GM18505 (cell line): ENCODE data around the gene ZNF749.

Experiments
- ATAC-seq: cut with Tn5 transposase; IDR thresholded peaks from one replicate; pipeline ENCODE4 v1.9.1; 2021; ENCODE audit not compliant: unreplicated experiment
- POLR2A ChIP-seq: IDR thresholded peaks from 4 replicates; pipeline ENCODE4 v1.6.1; 2011; ENCODE audit warnings: borderline replicate concordance; ENCODE audit not compliant: insufficient read depth, insufficient read length; ENCODE audit errors: extremely low read depth

The ZNF749 gene

DNA sequence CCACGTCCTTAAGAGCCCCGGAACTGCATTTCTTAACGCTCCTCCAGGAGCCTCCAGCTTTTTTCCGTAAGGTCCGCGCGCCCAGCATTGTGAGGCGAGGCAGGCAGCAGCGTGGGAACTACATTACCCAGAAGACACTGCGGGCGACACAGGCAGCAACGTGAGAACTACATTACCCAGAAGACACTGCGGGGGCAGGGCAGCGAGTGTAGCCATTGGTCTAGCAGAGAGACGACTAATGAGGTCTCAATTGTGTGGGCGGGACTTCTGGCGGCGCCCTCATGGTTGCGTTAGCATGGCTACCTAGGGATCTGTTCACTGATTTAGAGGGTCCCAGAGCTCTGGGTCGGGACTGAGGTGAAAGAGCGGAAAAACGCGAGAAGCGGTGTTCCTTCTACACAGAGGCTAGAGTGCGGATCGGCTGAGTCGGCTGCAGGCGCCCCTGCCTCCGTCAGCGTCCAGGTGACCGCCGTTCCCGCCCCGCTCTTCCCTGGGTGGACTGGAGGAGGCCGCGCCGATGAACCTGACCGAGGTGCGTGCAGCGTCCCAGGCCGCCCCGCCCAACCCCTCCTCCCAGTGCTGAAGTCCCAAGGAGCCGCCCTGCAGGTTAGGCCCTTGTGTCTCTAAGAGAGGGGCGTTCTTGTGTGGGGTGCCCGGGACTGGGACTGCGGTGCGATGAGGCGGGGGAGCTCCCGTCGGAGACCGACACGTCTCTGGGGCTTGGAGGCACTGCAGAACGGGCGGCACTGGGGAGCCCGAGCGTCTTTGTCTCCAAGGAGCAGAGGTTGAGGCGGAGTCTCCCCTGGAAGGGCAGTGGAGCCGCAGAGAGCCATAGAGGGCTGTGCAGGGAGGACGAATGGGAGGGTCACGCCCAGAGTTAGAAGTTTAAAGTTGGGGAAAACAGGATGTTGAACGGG, at the start of gene ZNF749:
Gene ZNF749, plus strand, starts transcription at position 264 of the 917 bp plus-strand sequence. Its CDS starts 254 bp downstream, at position 518.
- TF ChIP-seq POLR2A, result peak; percentile 61
- ATAC-seq, result peak; percentile 97

DNA sequence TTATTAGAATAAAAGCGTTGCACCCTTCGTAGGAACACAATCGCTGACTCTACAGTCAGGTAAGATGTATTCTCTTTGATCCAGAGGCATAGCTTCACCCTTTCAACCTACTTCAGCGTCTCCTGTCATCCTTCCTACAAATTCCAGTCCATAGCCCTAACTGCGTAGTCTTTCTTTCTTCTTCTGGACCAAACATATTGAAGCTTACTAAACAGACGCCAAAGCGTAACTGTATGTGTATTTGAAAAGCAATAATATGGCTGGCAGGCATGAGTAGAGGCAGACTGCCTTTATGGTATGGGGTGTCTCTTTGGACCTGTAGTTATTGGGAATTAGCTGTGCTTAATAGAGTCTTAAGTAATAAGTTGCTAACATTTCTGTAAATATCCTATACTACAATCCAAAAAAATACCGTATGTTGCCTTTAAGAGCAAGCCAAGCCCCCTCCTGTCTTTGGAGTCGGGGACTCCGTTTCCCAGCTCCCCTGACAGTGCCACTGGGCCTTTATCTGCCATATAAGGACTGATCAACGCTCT, 45.9 kb upstream of the ZNF749 start:
- no peak for TF ChIP-seq POLR2A
- ATAC-seq, result no peak

DNA sequence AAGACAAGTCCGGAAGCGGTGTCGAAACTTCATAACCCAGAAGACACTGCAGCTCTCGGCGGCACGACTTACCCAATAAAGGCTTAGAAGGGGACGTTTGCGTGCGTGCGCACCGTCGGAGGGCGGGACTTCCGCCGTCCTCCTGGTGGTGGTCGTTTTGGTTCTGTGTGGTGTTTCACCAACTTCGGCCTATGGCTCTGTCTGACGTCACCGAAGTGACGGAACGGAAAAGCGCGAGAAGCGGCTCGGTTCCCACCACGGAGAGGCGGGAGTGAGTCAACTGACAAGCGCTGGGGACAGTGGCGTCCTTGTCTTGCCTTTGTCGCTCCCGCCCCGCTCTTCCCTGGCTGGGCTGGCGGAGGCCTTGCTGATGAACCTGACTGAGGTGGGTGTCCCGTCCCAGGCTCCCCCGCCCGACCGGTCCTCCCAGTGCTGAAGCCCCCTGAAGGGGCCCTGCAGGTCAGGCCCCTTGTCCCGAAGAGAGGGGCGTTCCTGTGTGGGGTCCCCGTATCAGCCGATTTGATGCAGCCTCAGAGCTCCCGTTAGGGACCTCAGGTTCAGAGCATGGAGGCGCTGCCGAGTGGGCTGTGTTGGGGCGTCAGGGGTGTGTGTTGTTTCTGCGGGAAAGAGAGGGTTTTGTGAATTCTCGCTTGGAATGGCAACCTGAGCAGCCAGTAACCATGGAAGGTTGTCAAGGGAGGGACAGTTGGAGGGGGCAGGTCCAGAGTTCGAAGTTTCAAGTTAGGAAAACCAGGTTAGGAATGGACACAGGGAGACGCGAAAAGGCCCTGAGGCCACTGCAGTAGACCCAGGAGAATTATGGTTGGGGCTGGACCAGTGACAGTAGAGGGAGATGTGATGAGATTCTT, 45.2 kb upstream of the ZNF749 start, which contains the start of gene ZNF548:
Gene ZNF548, plus strand, starts transcription at position 125 of the 869 bp plus-strand sequence. Its CDS starts 246 bp downstream, at position 371.
- TF ChIP-seq POLR2A, result peak; percentile 49

DNA sequence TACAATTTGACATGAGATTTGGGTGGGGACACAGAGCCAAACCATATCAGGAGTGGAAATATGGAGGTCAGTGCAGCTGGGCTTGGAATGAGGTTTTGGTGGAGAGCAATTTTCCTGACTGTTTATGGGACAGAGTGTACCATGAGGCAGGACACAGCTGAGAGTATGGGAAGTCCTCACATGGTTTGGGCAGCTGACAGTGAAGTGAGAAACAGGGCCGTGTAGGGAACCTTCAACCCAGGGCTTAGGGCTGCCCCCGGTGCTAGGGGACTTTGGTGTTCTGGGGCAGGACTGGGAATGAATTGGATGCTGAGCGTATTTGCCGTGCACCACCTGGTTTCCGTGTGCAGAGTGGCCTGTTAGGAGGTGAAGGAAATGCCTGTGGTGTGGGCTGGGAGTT, 39.4 kb upstream of the ZNF749 start:
- ATAC-seq, result no peak
- no peak for TF ChIP-seq POLR2A

More for the DNA sequence above, 45.2 kb upstream of the ZNF749 start, which contains the start of gene ZNF548:
- peak; percentile 93 for ATAC-seq

DNA sequence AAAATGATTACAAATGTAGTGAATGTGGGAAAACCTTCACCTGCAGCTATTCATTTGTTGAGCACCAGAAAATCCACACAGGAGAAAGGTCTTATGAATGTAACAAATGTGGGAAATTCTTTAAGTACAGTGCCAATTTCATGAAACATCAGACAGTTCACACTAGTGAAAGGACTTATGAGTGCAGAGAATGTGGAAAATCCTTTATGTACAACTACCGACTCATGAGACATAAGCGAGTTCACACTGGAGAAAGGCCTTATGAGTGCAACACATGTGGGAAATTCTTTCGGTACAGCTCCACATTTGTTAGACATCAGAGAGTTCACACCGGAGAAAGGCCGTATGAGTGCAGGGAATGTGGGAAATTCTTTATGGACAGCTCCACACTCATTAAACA, 36.3 kb upstream of the ZNF749 start:
- no peak for TF ChIP-seq POLR2A
- no peak for ATAC-seq

DNA sequence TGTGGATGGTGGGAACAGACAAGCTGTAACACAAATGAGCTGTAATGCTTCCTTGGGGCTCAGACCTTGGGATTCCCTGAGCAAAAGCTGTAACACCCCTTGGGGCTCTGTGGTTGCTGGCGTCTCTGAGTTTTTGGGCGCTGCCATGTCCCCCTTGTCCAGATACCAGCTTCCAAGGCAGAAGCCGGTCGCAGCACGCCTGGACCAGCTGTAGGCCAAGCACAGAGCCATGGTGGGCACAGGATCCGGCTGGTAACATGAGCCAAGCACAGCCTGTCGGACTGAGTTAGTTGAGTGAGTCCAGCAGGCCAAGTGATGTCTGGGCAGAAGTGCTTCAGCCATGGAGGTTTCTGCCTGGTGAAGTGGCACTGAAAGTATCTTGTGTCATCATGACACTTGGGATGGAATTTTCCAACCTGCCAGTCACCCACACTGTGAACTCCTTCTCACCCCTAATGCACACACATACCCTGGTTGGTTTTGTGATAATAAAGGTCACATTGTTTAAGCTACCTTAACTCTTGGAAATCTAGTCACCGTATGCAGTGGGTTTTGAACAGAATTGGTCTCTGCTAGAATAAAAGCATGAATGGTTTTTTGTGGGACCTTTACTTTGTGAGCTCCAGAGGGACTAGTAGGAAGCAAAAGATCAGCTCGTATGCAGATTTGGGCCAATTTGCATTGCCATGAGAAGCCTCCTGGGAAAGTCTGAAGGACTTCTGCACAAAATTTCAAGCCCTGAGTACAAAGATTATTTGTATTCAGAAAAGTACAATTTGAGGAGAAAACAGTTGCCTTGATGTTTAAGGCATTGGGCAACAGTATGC, 31.2 kb upstream of the ZNF749 start:
- ATAC-seq, result no peak
- no peak for TF ChIP-seq POLR2A

DNA sequence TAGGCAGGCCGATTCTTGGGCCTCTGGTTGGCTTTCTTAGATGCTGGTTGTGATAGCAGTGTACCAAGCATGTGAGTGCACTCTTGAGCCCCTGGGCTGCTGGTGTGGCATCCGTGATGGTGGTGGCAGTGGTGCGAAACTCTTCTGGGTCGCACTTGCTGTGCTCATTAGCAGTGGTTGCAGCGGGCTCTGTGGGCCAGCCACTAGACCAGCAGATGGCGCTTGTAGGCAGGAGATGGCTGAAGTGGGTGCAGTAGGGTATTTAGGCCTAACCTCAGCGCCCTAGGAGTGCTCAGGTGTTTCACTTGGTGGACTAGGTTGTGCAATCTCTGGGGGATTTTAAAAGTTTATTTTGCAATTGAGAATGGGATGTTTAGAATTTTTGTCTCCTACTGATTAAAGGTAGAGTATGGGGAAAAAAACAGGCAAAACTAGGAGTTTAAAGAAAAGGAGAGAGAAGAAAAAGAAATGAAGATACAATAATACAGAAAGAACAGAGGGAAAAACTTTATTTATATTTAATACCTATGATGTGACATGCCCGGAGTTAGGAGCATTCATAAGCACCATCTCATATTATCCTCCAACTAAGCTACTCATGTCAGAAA, 28.5 kb upstream of the ZNF749 start:
- no peak for TF ChIP-seq POLR2A

DNA sequence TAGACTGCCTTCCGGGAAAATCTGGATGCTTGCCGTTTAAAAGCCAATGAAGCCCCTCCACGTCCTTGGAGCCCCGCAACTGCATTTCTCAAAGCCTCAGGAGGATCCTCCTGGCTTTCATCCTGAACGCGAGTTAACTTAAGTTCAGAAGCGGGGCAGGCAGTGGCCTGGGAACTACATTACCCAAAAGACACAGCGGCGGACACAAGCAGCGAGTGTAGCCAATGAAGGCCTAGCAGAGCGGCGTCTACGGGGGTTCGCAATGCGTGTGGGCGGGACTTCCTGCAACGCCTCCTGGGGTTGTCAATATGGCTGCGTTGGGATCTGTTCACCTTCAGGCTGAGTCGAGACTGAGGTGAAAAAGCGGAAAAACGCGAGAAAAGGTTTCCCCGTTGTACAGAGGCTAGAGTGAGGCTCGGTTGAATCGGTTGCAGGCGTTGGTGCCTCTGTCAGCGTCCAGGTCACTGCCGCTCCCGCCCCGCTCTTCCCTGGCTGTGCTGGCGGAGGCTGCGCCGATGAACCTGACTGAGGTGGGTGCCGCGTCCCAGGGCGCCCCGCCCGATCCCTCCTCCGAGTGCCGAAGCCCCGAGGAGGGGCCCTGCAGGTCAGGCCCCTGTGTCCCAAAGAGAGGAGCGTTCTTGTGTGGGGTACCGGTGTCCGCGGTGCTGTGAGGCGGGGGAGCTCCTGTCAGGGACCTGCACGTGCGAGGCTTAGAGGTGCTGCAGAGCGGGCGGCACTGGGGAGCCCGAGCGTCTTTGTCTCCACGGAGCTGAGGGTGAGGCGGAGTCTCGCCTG, 24.1 kb upstream of the ZNF749 start, which contains the start of gene ZNF17:
Gene ZNF17, plus strand, starts transcription at position 285 of the 795 bp plus-strand sequence. CDS start 2,455 bp downstream, outside the sequence.
- ATAC-seq, result peak; percentile 95
- peak; percentile 74 for TF ChIP-seq POLR2A

More for the DNA sequence above, 28.5 kb upstream of the ZNF749 start:
- ATAC-seq, result no peak

DNA sequence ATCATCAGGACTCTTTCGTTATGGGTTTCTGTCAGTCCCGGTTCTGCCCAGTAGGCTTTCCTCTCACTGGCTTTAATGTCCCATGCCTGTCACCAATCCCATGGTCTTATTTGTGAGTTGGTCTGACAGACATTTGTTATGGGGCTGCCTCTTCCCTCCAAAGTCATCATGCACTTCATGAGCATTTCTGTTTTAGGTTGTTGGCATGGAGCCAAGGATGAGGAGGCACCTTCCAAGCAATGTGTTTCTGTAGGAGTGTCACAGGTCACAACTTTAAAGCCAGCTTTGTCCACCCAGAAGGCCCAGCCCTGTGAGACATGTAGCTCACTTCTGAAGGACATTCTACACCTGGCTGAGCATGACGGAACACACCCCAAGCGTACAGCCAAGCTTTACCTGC, 15.7 kb upstream of the ZNF749 start:
- ATAC-seq, result no peak
- TF ChIP-seq POLR2A, result no peak

DNA sequence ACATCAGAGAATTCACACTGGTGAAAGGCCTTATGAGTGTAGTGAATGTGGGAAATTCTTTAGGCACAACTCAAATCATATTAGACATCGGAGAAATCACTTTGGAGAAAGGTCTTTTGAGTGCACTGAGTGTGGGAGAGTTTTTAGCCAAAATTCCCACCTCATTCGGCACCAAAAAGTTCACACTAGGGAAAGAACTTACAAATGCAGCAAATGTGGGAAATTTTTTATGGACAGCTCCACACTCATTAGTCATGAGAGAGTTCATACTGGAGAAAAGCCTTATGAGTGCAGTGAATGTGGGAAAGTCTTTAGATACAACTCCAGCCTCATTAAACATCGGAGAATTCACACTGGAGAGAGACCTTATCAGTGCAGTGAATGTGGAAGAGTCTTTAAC, 14.1 kb upstream of the ZNF749 start:
- no peak for TF ChIP-seq POLR2A
- no peak for ATAC-seq

DNA sequence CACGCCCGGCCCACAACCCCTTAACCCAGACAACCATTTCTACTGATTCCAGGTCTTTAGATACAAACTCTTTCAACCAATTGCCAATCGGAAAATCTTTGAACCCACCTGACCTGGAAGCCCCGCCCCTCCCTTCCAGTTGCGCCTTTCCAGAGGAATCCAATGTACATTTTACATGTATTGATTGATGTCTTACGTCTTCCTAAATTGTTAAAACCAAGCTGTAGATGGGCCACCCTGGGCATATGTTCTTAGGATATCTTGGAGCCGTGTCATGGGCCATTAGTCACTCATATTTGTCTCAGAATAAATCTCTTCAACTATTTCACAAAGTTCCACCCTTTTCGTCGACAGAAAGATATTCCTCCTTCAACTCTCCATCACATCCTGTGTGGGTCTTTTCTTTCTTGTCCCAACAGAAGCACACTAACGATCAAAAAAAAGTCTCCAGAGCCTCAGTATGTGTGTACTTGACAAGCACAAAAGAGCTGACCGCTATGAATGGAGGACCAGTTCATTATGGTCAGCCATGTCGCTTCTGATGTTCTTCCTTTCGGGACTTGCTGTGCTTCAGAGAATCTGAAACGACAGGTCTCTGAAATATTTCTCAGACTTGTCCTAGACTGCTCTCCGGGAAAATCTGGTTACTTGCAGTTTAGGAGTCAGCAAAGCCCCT, 601 bp upstream of the ZNF749 start:
- peak; percentile 17 for ATAC-seq
- TF ChIP-seq POLR2A, result no peak
